Eye (tissue), 1 donor: ENCODE data around the gene DENND6A.
"Not testable (repeated sequence)": the region's sequence is repeated elsewhere in the genome, so short reads cannot be mapped to it uniquely, and the experiment has no call there.

Source experiments
- DNase-seq: peaks from one replicate; pipeline ENCODE4 v3.0.0-alpha.2; 2015

The DENND6A gene

GRCh38 chr3:57691411-57692132 is 1.3 kb downstream of the DENND6A start:
- DNase-seq, result peak; percentile 51

DNA sequence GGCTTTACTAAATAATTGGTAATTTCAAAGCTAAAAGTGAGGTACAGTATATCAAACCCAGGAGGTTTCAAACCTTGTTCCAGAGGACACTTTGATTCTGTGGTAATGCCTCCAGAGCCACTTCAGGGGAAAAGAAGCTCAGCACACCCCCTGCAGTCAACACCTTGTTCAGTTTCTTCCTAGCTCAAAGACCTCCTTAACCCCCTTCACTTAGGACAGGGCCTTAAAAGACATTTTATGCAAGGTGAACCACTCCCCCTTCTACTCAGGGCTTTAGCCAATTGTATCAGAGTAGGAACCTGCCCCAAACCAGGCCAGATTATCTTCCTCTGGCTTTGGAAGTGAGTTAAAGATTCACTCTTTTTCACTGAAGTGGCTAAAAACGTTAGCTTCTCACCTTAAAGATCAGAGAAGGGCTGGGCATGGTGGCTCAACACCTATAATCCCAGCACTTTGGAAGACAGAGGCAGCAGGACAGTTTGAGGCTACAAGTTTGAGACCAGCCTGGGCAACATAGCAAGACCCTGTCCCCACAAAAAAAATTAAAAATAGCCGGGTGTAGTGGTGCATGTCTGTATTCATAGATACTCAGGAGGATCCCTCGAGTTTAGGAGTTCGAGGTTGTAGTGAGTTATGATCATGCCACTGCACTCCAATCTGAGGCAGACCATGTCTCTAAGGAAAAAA is 3.4 kb downstream of the DENND6A start:
- DNase-seq, result no peak

DNA sequence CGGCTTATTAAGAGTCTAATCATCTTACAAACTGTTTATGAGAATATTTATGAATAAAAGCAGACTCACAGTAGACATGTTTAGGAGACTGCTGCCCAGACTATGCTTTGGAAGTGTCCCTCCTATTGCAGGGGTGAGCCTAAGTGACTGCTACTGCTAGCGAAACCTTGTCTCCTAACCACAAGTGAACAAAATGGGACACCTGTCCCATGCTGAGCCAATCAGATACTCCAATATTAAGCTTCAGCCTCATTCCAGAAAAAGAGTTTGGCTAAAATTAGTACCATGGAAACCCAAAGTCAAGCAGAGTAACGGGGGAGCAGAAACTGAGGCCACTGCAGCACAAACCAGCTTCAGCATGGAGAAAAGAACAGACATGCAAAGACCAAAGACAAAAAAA is 4.6 kb downstream of the DENND6A start:
- DNase-seq, result no peak

DNA sequence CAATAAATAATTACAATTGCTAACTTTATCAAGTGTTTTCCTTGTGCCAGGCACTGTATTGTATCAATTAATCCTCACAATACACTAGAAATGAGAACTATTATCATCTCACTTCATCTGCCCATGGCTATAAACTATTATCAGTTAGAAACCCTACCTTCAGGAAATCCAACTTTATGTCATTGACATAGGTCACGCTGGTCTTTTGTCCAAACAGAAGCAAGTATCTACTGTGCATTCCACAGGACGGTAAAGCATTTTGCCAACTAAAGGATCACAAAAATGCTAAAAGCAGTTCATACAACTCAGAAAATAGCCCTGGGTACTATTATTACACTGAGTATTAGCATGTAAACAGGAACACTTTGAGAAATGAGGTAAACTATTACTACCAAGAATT is 9.6 kb downstream of the DENND6A start:
- DNase-seq, result no peak

- no peak for DNase-seq
Observed at GRCh38 chr3:57682284-57682683, 10.6 kb downstream of the DENND6A start.

DNA sequence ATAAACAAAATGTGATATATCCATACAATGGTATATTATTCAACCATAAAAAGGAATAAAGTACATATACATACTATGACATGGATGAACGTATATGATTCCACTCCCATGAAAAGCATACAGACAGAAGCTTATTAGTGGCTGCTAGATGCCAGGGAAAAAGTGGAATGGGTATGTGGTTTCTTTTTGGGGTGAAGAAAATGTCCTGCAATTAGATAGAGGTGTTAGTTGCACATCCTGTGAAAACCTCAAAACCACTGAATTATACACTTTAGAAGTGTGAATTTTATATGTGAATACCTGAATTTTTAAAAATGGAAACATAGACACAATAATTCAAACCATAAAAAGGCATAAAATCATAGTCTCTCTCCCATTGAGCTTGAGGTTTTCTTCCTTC is 11.2 kb downstream of the DENND6A start:
- no peak for DNase-seq

- no peak for DNase-seq
Observed at GRCh38 chr3:57680046-57680445, 12.8 kb downstream of the DENND6A start.

- no peak for DNase-seq
Observed at GRCh38 chr3:57675530-57675929, 17.3 kb downstream of the DENND6A start.

- DNase-seq, result no peak
Observed at GRCh38 chr3:57673156-57673555, 19.7 kb downstream of the DENND6A start.

- no peak for DNase-seq
Observed at GRCh38 chr3:57670543-57670942, 22.3 kb downstream of the DENND6A start.

GRCh38 chr3:57661404-57661803 is 31.5 kb downstream of the DENND6A start:
- DNase-seq, result no peak

DNA sequence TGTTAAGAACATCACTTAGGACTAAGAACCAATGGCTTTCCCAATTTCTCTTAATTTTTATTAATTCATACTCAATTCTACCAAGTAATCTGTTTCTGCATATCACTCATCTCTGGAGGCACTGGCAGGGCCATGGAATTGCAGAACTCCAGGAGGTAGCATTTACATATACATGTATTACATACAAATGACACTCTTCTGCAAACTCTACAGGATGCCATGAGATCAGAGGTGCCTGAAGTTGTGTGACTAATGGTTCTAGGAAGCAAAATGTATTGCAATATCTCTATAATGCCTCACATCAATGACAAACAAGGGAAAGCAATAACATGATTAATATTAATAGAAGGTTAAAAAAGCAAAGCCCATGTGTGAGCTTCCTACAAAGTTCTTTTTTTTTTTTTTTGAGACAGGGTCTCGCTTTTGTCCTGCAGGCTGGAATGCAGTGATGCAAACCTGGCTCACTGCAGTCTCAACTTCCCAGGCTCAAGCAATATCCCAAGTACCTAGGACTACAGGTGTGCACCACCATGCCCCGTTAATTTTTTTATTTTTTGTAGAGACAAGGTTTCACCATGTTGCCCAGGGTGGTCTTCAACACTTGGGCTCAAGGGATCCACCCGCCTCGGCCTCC is 33.0 kb downstream of the DENND6A start:
- no peak for DNase-seq

DNA sequence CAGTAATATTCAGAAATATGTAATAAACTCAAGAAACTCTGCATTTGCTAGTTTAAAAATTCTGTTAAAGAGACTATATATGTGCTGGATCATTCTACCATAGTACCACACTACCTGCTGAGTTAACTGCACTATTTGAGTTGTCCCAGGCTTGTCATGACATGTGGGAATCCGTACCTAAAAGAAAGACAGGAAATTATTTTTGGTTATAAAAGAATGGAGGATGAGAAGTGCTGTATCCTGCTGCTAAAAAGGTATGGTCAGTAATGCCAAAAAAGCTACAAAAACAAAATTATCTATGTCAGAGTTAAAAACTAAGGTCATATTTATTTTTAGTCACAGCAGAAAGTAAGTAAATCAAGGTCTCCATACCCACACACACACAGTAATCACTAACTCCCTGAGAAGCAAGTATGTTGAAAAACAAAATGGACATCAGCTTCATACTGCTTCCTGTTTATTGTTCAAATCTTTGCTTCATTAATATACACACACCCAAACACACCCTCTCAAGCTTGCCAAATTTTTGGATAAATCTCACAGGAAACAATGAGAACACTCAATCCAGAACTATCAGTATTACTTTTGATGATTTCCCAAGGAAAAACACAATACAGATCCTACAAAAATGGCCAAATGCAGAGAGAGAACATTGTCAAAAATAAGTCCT is 33.7 kb downstream of the DENND6A start:
- DNase-seq, result no peak

- DNase-seq, result no peak
Observed at GRCh38 chr3:57658536-57658935, 34.3 kb downstream of the DENND6A start.

DNA sequence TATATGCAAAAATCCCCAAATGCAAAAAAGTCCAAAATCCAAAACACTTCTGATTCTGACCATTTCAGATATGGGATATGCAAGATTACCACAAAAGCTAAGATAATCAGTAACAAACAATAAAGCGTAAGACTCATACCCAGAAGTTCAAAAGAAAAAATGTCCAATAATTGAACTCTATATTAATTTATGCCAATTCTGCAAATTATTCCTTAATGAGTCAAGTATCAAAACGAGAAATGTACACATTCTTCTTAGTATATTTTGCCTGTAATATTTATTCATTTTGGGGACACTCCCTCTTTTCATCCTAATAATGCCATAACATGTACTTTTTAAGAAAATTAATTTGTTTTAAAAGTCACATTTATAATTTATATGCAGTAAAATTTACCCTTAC is 37.1 kb downstream of the DENND6A start:
- no peak for DNase-seq

DNA sequence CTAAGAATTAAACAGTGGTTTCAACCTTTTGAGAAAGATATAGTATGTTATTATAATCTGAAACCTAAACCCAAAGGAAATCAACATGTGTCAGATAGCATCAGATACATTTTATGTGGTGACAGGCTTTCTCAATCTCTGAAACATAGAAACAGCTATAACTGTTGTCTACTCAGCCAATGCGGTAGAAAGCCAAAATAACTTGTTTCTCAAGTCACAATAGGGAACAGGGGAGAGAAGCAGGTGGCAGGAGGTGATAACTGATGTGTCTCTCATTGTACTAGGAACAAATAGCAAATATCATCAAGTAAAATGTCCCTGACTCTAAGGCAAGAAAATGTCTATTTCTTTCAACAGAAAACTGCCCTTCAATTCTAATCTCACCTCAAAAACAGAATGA is 38.6 kb downstream of the DENND6A start:
- no peak for DNase-seq

DNA sequence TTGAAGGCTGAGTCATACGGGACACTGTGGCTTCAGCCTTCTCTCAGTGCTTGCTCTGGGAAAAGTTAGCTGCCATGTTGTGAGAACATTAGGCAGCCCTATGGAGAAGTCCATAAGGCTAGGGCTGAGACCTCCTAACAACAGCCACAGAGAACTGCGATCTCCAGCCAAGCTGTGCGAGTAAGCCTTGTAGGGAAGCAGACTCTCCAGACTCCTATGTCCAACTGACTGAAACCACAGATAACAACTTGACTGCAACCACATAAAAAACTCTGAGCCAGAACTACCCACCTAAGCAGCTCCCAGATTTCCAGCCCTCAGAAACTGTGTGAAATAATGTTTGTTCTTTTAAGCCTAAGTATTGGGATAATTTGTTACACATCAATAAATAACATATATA is 40.7 kb downstream of the DENND6A start:
- DNase-seq, result no peak

GRCh38 chr3:57647292-57647940 is 45.5 kb downstream of the DENND6A start:
- no peak for DNase-seq

DNA sequence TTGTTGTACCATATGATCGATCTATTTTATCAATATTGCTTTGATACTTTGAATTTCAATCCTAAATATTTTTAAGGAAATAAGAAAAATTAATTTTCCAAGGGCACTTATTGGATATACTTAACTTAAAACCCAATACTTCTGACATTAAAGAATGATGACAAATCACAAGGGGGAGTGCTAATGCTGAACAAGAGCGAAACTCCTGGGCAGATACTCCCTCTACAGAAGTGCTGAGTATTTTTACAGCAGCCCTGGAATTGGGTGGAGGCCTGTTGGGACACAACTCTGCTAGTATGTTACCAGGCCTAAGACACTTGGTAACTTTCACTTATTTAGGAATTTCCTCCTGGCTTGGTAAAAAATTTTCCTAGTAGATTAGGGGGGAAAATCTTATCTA is 46.2 kb downstream of the DENND6A start:
- no peak for DNase-seq

- DNase-seq, result no peak
Observed at GRCh38 chr3:57644740-57645139, 48.1 kb downstream of the DENND6A start.

DNA sequence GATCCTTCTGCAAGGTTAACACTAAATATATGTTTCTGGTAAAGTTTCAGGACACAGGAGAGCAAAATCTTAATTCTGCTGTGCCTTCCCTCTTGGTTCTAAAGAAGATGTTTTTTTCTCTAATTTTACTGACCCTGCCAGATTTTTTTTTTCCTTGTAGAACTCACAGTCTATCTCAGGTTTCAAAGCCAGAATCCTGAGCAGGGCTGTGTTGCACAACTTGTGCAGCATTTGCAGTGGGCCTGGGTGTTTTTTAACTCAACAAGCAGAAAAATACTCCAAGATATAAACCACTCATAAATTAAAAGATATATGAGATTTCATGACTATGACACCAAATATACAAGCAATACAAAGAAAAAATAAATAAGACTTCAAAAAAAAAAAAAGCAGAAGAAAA is 55.5 kb downstream of the DENND6A start:
- no peak for DNase-seq

- DNase-seq, result not testable (repeated sequence)
Observed at GRCh38 chr3:57634259-57634658, 58.6 kb downstream of the DENND6A start.

DNA sequence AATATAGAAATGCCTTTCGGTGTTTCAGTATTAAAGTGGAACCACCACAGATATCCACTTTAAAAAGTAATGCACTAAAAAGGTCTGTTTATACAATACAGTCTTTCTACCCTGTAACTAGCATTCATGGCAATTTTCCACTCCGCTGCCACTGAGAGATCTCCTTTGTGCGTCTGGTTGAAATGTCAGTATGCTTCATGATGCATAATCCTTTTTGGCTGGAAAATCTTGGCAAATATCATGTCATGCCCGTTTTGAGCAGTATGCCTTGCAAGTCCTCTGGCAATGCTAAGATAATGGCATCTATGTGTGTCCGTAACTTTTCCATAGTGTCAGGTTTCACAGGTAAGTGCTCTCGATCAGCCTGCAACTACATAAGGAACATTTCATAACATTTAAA is 64.9 kb downstream of the DENND6A start:
- peak; percentile 86 for DNase-seq
